C4-2B (cell line): Measurements from ENCODE around the gene SPARC.

ENCODE experiments used
- ZFX ChIP-seq: fragments of 450-650 bp; IDR thresholded peaks from 2 replicates; pipeline ENCODE4 v1.6.1; 2017
- TF ChIP-seq, protein P1 (sequence below): fragments of 450-650 bp; conservative IDR thresholded peaks from 2 replicates; pipeline ENCODE4 v1.5.1; 2017; ENCODE audit warnings: mild to moderate bottlenecking

DNA sequence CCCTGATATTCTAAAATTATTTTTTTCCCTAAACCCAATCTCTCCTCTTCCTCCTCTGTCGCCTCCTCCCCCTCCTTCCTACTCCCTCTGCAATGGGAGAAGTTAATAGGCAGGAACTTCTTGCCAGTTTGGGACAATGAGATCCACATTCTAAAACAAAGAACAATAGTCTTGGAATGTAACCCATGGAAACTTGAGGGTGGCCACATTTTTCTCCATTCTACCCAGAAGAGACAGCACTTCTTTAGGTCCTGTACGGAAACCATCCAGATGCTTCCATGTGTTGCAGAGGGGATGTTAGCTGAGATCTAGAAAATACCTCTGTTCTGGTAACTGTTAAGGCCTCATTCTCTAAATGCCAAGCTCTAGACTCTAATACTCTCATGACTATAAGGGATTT is 10.0 kb downstream of the SPARC start:
- TF ChIP-seq, protein P1, sequence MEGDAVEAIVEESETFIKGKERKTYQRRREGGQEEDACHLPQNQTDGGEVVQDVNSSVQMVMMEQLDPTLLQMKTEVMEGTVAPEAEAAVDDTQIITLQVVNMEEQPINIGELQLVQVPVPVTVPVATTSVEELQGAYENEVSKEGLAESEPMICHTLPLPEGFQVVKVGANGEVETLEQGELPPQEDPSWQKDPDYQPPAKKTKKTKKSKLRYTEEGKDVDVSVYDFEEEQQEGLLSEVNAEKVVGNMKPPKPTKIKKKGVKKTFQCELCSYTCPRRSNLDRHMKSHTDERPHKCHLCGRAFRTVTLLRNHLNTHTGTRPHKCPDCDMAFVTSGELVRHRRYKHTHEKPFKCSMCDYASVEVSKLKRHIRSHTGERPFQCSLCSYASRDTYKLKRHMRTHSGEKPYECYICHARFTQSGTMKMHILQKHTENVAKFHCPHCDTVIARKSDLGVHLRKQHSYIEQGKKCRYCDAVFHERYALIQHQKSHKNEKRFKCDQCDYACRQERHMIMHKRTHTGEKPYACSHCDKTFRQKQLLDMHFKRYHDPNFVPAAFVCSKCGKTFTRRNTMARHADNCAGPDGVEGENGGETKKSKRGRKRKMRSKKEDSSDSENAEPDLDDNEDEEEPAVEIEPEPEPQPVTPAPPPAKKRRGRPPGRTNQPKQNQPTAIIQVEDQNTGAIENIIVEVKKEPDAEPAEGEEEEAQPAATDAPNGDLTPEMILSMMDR, result no peak
- no peak for TF ChIP-seq ZFX
